ENCODE results near the gene POLD1. TPM values are rescaled to one million over a fixed set of nuclear protein-coding genes. Genes with fewer than 3 reads are reported as not detected.

POLD1 gene
- total and polyA plus RNA-seq, 2 donors (not counting 3 experiments of a cell fraction or from before 2014, with no cell fraction given) = 40.9 to 63.9 TPM

GRCh38 chr19:50420808-50421207, 36.7 kb downstream of the POLD1 start:
- no TSS peak for BruUV-seq (replicated peaks)
- dilution Hi-C loops (cut with MboI; ENCODE audit: extremely low pct_ligation_motif_present, low sequenced_read_pairs) = no loop called here
- POLR2A ChIA-PET = no interaction called here

More at GRCh38 chr19:50420808-50421207, 36.7 kb downstream of the POLD1 start:
- Histone ChIP-seq H3K9me3 (replicated peaks; ENCODE audit: control insufficient read depth, insufficient read depth, low read length) (no peaks in the 10 kb centered on the region), H3K27ac (ENCODE audit: insufficient read depth, low read depth, low read length) (no peak overlapping the region), H3K4me2 (ENCODE audit: insufficient read depth, low read length) (no peak overlapping the region), H3K9me1 (replicated peaks; ENCODE audit: control insufficient read depth, extremely low read depth, insufficient read depth, low read length) (no peaks in the 10 kb centered on the region), H4K20me1 (replicated peaks; ENCODE audit: control insufficient read depth, extremely low read depth, insufficient read depth, low read length) (no peaks in the 10 kb centered on the region), H3K79me2 (ENCODE audit: control insufficient read depth, insufficient read depth, low read length) (no peaks in the 10 kb centered on the region), H3K9ac (replicated peaks; ENCODE audit: extremely low read depth, insufficient read depth, low read length) (no peak overlapping the region), H3K36me3 (ENCODE audit: control insufficient read depth in 2 of 2, extremely low read depth in 1 of 2, insufficient read depth in 2 of 2, low read length in 2 of 2) (no peaks in the 10 kb centered on the region), H3K27me3 (ENCODE audit: control insufficient read depth in 2 of 2, insufficient read depth in 2 of 2, low read length in 2 of 2) (peaks cover 15 to 21% of the 10 kb centered on the region in 2 experiments), H3K4me3 (replicated peaks in 1 of 3; ENCODE audit: insufficient read depth in 1 of 3, low read depth in 1 of 3, low read length in 3 of 3) (no peak overlapping the region), H3K4me1 (ENCODE audit: control insufficient read depth, extremely low read depth, insufficient read depth, low read length) (no peaks in the 10 kb centered on the region), H2AFZ (ENCODE audit: low read depth, low read length) (no peak overlapping the region)
- CTCF ChIA-PET = interaction anchor here (1.6 kb wide), 1 partner anchor 52 kb away, joined by 3 read pairs; no protein-coding TSS in a partner anchor
- DNase-seq (ENCODE audit: low read depth, low spot score) (no peak), FAIRE-seq (no peak)
- intact Hi-C loops (cut with micrococcal nuclease) = no loop called here
- TF ChIP-seq CTCF (IDR thresholded peaks at IDR 0.05; ENCODE audit: extremely low read depth in 1 of 2, insufficient read depth in 1 of 2, low read depth in 1 of 2, low read length in 2 of 2) = no peak
- no peak for TF ChIP-seq MYC (IDR thresholded peaks at IDR 0.05; ENCODE audit: low read depth, low read length)
- TF ChIP-seq POLR2AphosphoS5 (IDR thresholded peaks at IDR 0.05; ENCODE audit: insufficient read depth, low read depth, low read length) = no peak
- no peak for TF ChIP-seq MAX (IDR thresholded peaks at IDR 0.05; ENCODE audit: insufficient read depth, insufficient read length)
- TF ChIP-seq GATA2 (IDR thresholded peaks at IDR 0.05; ENCODE audit: insufficient read depth, insufficient read length, low read depth, low read length) = no peak
- TF ChIP-seq POLR2A (IDR thresholded peaks at IDR 0.05; ENCODE audit: low read depth, low read length) = no peak
- TF ChIP-seq JUN (IDR thresholded peaks at IDR 0.05; ENCODE audit: borderline replicate concordance, insufficient read depth, insufficient read length, low read depth) = no peak
- no peak for TF ChIP-seq EZH2 (IDR thresholded peaks at IDR 0.05; ENCODE audit: borderline replicate concordance, low read depth, low read length, severe bottlenecking)
- no peak for TF ChIP-seq FOS (IDR thresholded peaks at IDR 0.05; ENCODE audit: borderline replicate concordance, insufficient read depth, low read length)
